NT2/D1 (cell line): Measurements from ENCODE around the gene TMEM170B.

Experiments used
- SUZ12 ChIP-seq: IDR thresholded peaks from 2 replicates; pipeline ENCODE4 v1.6.1; 2011; ENCODE audit not compliant: insufficient read length, insufficient read depth; ENCODE audit errors: extremely low read depth
- YY1 ChIP-seq: IDR thresholded peaks from 2 replicates; pipeline ENCODE4 v1.6.1; 2011; ENCODE audit not compliant: insufficient read length, insufficient read depth
- ZNF274 ChIP-seq: IDR thresholded peaks from 2 replicates; pipeline ENCODE4 v1.6.1; 2011; ENCODE audit warnings: mild to moderate bottlenecking, low read depth, low read length

- TF ChIP-seq ZNF274 (no peak), SUZ12 (no peak), YY1 (no peak)
Observed at GRCh38 chr6:11592294-11592906, 54.9 kb downstream of the TMEM170B start.
